Fibroblast of lung (primary cell): ENCODE data around the gene TANC1. TPM values are rescaled to one million over a fixed set of nuclear protein-coding genes. Genes with fewer than 3 reads are reported as not detected.

Experiments
- DNase-seq, 2 donors: peaks; one replicate each; pipeline versions ENCODE4 v3.0.0 to v3.0.0-alpha.2; 2010; ENCODE audit warnings: low read depth in 2 of 2
- H2AFZ ChIP-seq: 2 replicates; pipeline ENCODE4 v1.5.1; 2012; ENCODE audit warnings: low read length, control low read depth, inconsistent platforms
- H3K27ac ChIP-seq: 2 replicates; pipeline ENCODE4 v1.5.1; 2011; ENCODE audit warnings: low read length, control low read depth; ENCODE audit not compliant: insufficient read depth
- H3K27me3 ChIP-seq: 2 replicates; pipeline ENCODE4 v1.5.1; 2011; ENCODE audit warnings: mild to moderate bottlenecking, low read length; ENCODE audit not compliant: control insufficient read depth, insufficient read depth
- H3K36me3 ChIP-seq: 2 replicates; pipeline ENCODE4 v1.5.1; 2011; ENCODE audit warnings: low read length; ENCODE audit not compliant: control insufficient read depth, insufficient read depth
- H3K4me1 ChIP-seq: 2 replicates; pipeline ENCODE4 v1.5.1; 2011; ENCODE audit warnings: low read length; ENCODE audit not compliant: control insufficient read depth, insufficient read depth; ENCODE audit errors: extremely low read depth
- H3K4me2 ChIP-seq: 2 replicates; pipeline ENCODE4 v1.5.1; 2011; ENCODE audit warnings: low read length, control low read depth; ENCODE audit not compliant: insufficient read depth; ENCODE audit errors: extremely low read depth
- H3K4me3 ChIP-seq, 4 experiments: fragments of 200-600 bp in 1 of 4; sonication (generic) in 1 of 4; replicated peaks in 1 of 4; 2 replicates each; pipeline ENCODE4 v1.5.1; 2011 to 2016; ENCODE audit warnings: low read length in 4 of 4, low read depth in 3 of 4, mild to moderate bottlenecking in 3 of 4, control low read depth in 2 of 4, inconsistent platforms in 1 of 4, mixed read lengths in 1 of 4; ENCODE audit not compliant: insufficient read depth in 1 of 4; ENCODE audit errors: control extremely low read depth in 1 of 4
- H3K79me2 ChIP-seq: 2 replicates; pipeline ENCODE4 v1.5.1; 2012; ENCODE audit warnings: mild to moderate bottlenecking, low read length, inconsistent platforms; ENCODE audit not compliant: control insufficient read depth, insufficient read depth
- H3K9ac ChIP-seq: 2 replicates; pipeline ENCODE4 v1.5.1; 2011; ENCODE audit warnings: mild to moderate bottlenecking, low read length, control low read depth; ENCODE audit not compliant: insufficient read depth
- H3K9me3 ChIP-seq: 2 replicates; pipeline ENCODE4 v1.5.1; 2012; ENCODE audit warnings: low read depth, low read length; ENCODE audit not compliant: control insufficient read depth, insufficient read depth
- H4K20me1 ChIP-seq: 2 replicates; pipeline ENCODE4 v1.5.1; 2011; ENCODE audit warnings: low read length; ENCODE audit not compliant: control insufficient read depth, insufficient read depth; ENCODE audit errors: extremely low read depth
- EZH2 ChIP-seq: IDR thresholded peaks from 2 replicates; pipeline ENCODE4 v1.5.1; 2012; ENCODE audit warnings: low read length, control low read depth, mild to moderate bottlenecking; ENCODE audit errors: missing control alignments
- polyA plus RNA-seq, 2 donors: library from polyadenylated mRNA; depleted of rRNA in 1 of 2; stranded (reverse) in 1 of 2; unstranded in 1 of 2; fragments of >200 nt; gene quantifications; 2 replicates each; pipeline ENCODE4 v1.2.1, GENCODE V29; 2011 to 2012; ENCODE audit warnings: missing spikeins in 1 of 2
- total RNA-seq: library from RNA; depleted of rRNA; stranded (reverse); fragments of >200 nt; gene quantifications from 2 replicates; pipeline ENCODE4 v1.2.1, GENCODE V29; 2014
- TF ChIP-seq, protein P1 (sequence below), 2 donors: IDR thresholded peaks in 1 of 2; conservative IDR thresholded peaks in 1 of 2; 1 replicate in 1 of 2; 2 replicates in 1 of 2; pipeline ENCODE4 v1.5.1; 2011 to 2012; ENCODE audit warnings: low read length in 2 of 2, control low read depth in 1 of 2, inconsistent platforms in 1 of 2, low read depth in 1 of 2, mild to moderate bottlenecking in 1 of 2

TANC1 gene
- total and polyA plus RNA-seq, 2 donors (not counting 1 experiment from before 2014, with no cell fraction given), result 32.7 to 41.9 TPM

GRCh38 chr2:159168707-159169106 lies 200.3 kb downstream of the TANC1 start:
- Histone ChIP-seq H3K4me3 (no peak overlapping the region), H3K9ac (no peak overlapping the region), H3K27ac (no peak overlapping the region), H3K79me2 (no peaks in the 10 kb centered on the region), H3K27me3 (no peaks in the 10 kb centered on the region), H2AFZ (no peak overlapping the region), H3K4me1 (no peaks in the 10 kb centered on the region), H3K4me2 (no peak overlapping the region), H4K20me1 (no peaks in the 10 kb centered on the region), H3K36me3 (peaks cover 4% of the 10 kb centered on the region), H3K9me3 (no peaks in the 10 kb centered on the region)
- DNase-seq, result peak; percentile 16 to 38
- no peak for TF ChIP-seq EZH2
- TF ChIP-seq, protein P1, sequence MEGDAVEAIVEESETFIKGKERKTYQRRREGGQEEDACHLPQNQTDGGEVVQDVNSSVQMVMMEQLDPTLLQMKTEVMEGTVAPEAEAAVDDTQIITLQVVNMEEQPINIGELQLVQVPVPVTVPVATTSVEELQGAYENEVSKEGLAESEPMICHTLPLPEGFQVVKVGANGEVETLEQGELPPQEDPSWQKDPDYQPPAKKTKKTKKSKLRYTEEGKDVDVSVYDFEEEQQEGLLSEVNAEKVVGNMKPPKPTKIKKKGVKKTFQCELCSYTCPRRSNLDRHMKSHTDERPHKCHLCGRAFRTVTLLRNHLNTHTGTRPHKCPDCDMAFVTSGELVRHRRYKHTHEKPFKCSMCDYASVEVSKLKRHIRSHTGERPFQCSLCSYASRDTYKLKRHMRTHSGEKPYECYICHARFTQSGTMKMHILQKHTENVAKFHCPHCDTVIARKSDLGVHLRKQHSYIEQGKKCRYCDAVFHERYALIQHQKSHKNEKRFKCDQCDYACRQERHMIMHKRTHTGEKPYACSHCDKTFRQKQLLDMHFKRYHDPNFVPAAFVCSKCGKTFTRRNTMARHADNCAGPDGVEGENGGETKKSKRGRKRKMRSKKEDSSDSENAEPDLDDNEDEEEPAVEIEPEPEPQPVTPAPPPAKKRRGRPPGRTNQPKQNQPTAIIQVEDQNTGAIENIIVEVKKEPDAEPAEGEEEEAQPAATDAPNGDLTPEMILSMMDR (conservative IDR thresholded peaks at IDR 0.05 in 1 of 2, IDR thresholded peaks at IDR 0.05 in 1 of 2; ENCODE audit: low read depth in 1 of 2, low read length in 2 of 2), result peak in 1 of 2 donors; percentile 38

GRCh38 chr2:159169187-159169586 lies 200.7 kb downstream of the TANC1 start:
- Histone ChIP-seq H3K36me3 (peaks cover 4% of the 10 kb centered on the region), H3K4me3 (no peak overlapping the region), H3K4me1 (no peaks in the 10 kb centered on the region), H3K27me3 (no peaks in the 10 kb centered on the region), H3K79me2 (no peaks in the 10 kb centered on the region), H3K9ac (no peak overlapping the region), H3K4me2 (no peak overlapping the region), H4K20me1 (no peaks in the 10 kb centered on the region), H3K9me3 (no peaks in the 10 kb centered on the region), H3K27ac (no peak overlapping the region), H2AFZ (no peak overlapping the region)
- DNase-seq, result peak in 1 of 2 donors; percentile 62
- TF ChIP-seq, protein P1 (conservative IDR thresholded peaks at IDR 0.05 in 1 of 2, IDR thresholded peaks at IDR 0.05 in 1 of 2; ENCODE audit: low read depth in 1 of 2, low read length in 2 of 2), result no peak
- TF ChIP-seq EZH2, result no peak

GRCh38 chr2:159172403-159172802 lies 204.0 kb downstream of the TANC1 start:
- DNase-seq, result no peak
- Histone ChIP-seq H3K4me3 (no peak overlapping the region), H3K9ac (no peak overlapping the region), H3K4me1 (no peaks in the 10 kb centered on the region), H3K79me2 (no peaks in the 10 kb centered on the region), H3K9me3 (no peaks in the 10 kb centered on the region), H3K27me3 (no peaks in the 10 kb centered on the region), H3K27ac (no peak overlapping the region), H4K20me1 (no peaks in the 10 kb centered on the region), H2AFZ (no peak overlapping the region), H3K4me2 (no peak overlapping the region), H3K36me3 (peaks cover 9% of the 10 kb centered on the region)
- TF ChIP-seq EZH2, result no peak
- TF ChIP-seq, protein P1 (conservative IDR thresholded peaks at IDR 0.05 in 1 of 2, IDR thresholded peaks at IDR 0.05 in 1 of 2; ENCODE audit: low read depth in 1 of 2, low read length in 2 of 2), result no peak
